Nephron (organoid): ENCODE data around the gene CCRL2.

ENCODE experiments used
- H3K27ac Mint-ChIP-seq, 3 experiments: 2 replicates each; pipeline ENCODE4 v1.8.0; 2020; ENCODE audit warnings: mixed read lengths in 3 of 3, mild to moderate bottlenecking in 2 of 3, moderate library complexity in 1 of 3
- H3K27me3 Mint-ChIP-seq: 2 replicates; pipeline ENCODE4 v1.8.0; 2021; ENCODE audit warnings: low read depth, mild to moderate bottlenecking, moderate library complexity, mixed read lengths
- H3K36me3 Mint-ChIP-seq: 2 replicates; pipeline ENCODE4 v1.8.0; 2020; ENCODE audit warnings: low read depth, mixed read lengths
- H3K4me1 Mint-ChIP-seq: 2 replicates; pipeline ENCODE4 v1.8.0; 2020; ENCODE audit warnings: mixed read lengths
- H3K4me3 Mint-ChIP-seq, 3 experiments: 2 replicates each; pipeline ENCODE4 v1.8.0; 2020; ENCODE audit warnings: mild to moderate bottlenecking in 3 of 3, mixed read lengths in 3 of 3, moderate library complexity in 2 of 3
- H3K9me3 Mint-ChIP-seq: 2 replicates; pipeline ENCODE4 v1.8.0; 2020; ENCODE audit warnings: mixed read lengths
- TF ChIP-seq, protein P1 (sequence below), 3 experiments: fragments of 200-600 bp; sonication (generic); IDR thresholded peaks; one replicate each; pipeline ENCODE4 v1.5.0; 2021; ENCODE audit warnings: antibody characterized with exemption in 3 of 3; ENCODE audit not compliant: unreplicated experiment in 3 of 3

Gene CCRL2

DNA sequence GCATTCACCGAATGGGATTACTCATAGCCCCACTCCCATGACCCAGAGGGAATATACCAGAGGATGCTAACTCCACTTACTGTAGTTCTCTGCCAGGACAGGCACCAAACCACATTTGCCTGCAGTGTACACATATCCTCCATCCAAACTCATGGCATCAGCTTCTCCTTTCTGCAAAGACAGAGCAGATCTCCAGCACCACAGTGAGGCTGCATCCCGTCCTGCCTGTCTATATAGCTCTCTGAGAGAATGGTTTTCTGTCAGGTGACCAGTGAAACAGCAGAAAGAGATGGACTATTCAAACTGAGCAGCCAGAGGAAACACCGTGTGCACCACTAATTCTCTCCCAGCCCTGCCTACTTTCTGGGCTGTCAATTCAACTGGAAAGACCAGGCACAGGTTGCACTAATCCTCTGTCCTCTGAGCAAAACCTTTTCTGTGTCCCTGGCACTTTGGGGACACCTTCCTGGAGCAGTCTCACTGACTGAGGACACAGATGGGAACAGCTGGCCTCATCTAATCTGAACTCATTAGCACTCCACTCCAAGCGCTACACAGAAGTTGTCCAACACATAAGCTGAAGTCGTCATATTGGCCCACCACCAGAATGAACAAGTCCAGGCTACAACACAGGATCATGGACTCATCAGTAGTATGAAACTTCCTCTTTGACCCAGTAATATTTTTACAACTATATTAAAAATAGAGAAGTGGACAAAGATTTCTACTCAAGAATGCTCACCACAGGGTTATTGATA is 40.3 kb downstream of the CCRL2 start:
- peaks cover 17% of the 10 kb centered on the region for H3K27me3 Mint-ChIP-seq
- no peak overlapping the region for H3K27ac Mint-ChIP-seq
- no peak overlapping the region for H3K4me3 Mint-ChIP-seq
- TF ChIP-seq, protein P1, sequence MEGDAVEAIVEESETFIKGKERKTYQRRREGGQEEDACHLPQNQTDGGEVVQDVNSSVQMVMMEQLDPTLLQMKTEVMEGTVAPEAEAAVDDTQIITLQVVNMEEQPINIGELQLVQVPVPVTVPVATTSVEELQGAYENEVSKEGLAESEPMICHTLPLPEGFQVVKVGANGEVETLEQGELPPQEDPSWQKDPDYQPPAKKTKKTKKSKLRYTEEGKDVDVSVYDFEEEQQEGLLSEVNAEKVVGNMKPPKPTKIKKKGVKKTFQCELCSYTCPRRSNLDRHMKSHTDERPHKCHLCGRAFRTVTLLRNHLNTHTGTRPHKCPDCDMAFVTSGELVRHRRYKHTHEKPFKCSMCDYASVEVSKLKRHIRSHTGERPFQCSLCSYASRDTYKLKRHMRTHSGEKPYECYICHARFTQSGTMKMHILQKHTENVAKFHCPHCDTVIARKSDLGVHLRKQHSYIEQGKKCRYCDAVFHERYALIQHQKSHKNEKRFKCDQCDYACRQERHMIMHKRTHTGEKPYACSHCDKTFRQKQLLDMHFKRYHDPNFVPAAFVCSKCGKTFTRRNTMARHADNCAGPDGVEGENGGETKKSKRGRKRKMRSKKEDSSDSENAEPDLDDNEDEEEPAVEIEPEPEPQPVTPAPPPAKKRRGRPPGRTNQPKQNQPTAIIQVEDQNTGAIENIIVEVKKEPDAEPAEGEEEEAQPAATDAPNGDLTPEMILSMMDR (IDR thresholded peaks at IDR 0.05; ENCODE audit: unreplicated experiment in 3 of 3), result no peak
- no peaks in the 10 kb centered on the region for H3K36me3 Mint-ChIP-seq
- H3K4me1 Mint-ChIP-seq, result no peaks in the 10 kb centered on the region
- H3K9me3 Mint-ChIP-seq, result no peaks in the 10 kb centered on the region

DNA sequence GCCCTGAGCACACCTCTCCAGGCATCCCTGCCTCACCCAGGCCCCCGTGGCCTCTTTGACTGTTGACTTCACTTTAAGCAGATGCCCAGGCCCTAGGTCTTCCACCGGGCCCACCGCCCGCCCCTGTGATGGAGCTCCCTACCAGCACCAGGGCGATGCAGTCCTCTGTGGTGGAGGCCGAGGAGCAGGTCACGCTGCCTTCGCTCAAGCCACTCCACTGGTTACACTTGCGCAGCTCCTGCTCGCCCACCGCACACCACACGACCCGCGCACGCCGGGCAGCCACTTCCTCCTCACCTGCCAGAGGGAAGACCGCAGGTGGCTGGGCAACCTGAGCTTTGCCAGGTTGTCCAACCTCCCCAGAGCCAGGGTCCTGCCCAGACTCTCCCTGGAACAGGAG is 41.7 kb downstream of the CCRL2 start:
- H3K27ac Mint-ChIP-seq, result no peak overlapping the region
- H3K4me1 Mint-ChIP-seq, result no peaks in the 10 kb centered on the region
- no peaks in the 10 kb centered on the region for H3K9me3 Mint-ChIP-seq
- TF ChIP-seq, protein P1 (IDR thresholded peaks at IDR 0.05; ENCODE audit: unreplicated experiment in 3 of 3), result no peak
- H3K36me3 Mint-ChIP-seq, result no peaks in the 10 kb centered on the region
- peaks cover 27% of the 10 kb centered on the region for H3K27me3 Mint-ChIP-seq
- H3K4me3 Mint-ChIP-seq, result no peak overlapping the region

DNA sequence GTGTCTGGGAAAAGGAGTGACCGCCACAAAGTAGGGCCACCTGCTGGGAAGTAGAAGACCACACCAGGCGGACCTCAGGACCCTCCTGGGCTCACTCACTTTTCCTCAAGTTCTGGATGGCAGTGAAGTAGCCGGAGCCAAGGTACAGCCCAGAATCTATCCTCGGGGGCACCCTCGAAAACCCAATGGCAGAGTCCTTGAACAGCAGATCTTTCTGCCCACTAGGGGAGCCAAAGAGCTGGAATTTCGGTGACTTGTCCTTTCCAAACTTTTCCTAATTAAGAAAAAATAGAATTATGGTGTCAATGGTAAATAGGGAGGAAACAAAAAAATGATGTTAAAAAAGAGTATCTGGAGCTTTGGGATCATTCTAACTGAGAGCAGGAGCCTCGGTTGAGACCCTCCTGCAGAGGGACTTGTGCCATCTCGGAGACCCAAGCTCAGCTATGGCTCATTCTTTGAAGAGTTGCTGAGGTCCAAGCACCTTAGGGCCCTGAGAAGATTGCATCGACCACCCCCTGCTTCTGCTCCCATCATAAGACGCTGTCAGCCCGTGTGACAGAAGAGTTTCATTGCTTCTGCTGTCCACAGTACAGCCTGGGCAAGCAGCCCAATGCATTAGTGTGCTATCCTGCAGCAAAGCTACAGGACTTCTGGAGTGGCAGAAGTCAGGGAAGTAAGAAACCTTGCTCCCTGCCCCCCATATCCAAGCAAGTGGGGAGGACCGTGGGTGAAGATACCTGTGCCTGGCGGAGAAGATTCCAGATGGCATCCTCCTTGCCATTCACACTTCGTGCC is 42.9 kb downstream of the CCRL2 start:
- Mint-ChIP-seq H3K4me3 (no peak overlapping the region), H3K27ac (no peak overlapping the region), H3K9me3 (no peaks in the 10 kb centered on the region), H3K36me3 (no peaks in the 10 kb centered on the region), H3K27me3 (peaks cover 28% of the 10 kb centered on the region), H3K4me1 (no peaks in the 10 kb centered on the region)
- TF ChIP-seq, protein P1 (IDR thresholded peaks at IDR 0.05; ENCODE audit: unreplicated experiment in 3 of 3), result peak; percentile 33 to 46 (median 36)

DNA sequence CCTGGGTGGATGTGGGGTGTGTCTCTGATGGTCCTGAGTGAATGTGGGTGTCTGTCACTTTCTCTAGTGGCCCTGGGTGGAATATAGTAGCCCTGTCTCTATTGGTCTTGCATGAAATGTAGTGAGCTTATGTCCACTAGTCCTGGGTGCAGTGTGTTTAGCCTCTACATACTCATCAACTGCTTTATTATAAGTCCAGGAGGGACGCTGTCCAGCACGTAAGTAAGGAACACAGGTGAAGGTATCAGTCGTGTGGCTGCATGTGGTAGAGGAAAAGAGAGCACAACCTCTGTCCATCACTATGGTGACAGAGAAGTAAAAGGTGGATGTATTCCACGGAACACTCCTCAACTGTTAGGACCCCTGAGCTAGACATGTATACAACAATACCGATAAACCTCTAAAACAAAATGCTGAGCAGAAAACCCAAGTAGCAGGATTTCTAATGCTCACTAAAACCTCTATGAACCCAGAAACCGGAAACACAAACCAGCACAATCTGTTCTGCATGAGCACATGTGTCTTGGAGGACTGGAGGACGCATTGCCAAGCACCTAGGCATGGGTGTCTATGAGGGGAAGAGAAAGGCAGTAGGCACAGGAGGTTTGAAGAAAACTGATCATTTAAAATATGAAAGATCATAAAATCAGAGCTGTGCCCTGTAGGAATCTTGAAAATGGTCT is 46.6 kb downstream of the CCRL2 start:
- Mint-ChIP-seq H3K36me3 (no peaks in the 10 kb centered on the region), H3K9me3 (no peaks in the 10 kb centered on the region), H3K27ac (no peak overlapping the region), H3K4me1 (no peaks in the 10 kb centered on the region), H3K27me3 (peaks cover 27% of the 10 kb centered on the region), H3K4me3 (no peak overlapping the region)
- TF ChIP-seq, protein P1 (IDR thresholded peaks at IDR 0.05; ENCODE audit: unreplicated experiment in 3 of 3), result no peak

DNA sequence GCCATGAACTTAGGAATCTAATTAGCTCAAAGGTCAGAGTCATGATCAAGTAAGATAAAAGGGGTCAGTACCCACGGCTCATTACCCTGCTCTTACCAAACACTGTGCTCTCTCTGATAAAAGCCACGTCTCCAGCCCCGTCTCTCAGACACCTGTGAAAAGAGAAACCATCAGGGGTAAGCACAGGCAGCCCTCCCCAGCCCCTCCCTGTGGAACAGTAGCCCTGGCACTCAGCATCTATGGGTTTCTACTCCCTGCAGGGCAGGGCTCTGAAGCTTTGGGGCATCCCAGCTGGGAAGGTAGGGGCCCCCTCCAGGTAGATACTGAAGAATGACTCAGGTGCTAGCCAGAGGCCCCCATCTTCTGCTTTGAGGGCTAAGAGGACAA is 47.1 kb downstream of the CCRL2 start:
- Mint-ChIP-seq H3K27me3 (peaks cover 26% of the 10 kb centered on the region), H3K9me3 (peaks cover under 1% of the 10 kb centered on the region), H3K4me1 (peaks cover 1% of the 10 kb centered on the region), H3K27ac (no peak overlapping the region), H3K36me3 (no peaks in the 10 kb centered on the region), H3K4me3 (no peak overlapping the region)
- TF ChIP-seq, protein P1 (IDR thresholded peaks at IDR 0.05; ENCODE audit: unreplicated experiment in 3 of 3), result no peak
